Stimulated activated CD4-positive, alpha-beta T cell treated with anti-CD3 and anti-CD28 coated beads, Interleukin-12 subunit alpha, Interleukin-12 subunit beta, amount 100 ng/mL, for 4 hours (primary cell): Measurements from ENCODE around the gene KCNC1.

Experiments used
- DNase-seq: peaks from one replicate; pipeline ENCODE4 v3.0.0-alpha.2; 2020

The KCNC1 gene

DNA sequence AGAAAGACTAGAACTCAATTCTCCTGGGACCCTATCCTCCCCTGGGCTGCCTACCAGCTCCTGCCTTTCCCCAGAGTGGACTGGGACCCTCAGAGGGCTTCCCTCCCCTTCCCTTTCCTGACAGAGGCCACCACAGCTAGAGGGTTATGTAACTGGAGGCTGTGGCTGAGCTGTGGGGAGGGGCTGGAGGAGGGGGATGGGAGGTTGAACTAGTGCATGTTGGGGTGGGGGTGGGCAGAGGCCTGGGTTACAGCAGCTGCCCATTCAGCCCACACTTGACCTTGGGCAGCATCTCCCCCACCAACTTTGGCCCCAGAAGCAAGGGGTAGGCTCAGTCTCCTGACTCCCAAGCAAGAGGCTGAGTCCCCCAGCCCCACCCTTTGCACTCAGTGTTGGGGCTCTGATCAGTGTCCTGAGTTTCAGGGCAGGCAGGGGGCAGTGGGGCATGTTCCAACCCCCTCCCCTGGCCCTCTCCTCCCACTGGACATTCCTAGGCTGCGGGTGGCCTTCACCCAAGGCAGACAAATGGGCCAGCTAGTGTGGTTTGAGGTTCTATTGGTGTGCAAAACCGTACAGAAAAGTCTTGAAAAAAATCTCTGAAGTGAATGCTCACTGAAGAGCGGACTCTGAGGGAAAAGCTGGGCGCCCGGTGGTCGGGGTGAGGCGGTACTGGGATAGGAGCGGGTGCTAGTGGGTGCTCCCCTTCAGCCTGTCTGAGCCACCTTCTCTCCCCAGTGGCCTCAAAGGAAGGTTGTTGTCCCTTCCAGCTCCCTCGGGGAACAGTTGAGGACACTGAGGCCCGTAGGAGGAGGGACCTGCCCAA, 3.8 kb downstream of the KCNC1 start:
- no peak for DNase-seq

DNA sequence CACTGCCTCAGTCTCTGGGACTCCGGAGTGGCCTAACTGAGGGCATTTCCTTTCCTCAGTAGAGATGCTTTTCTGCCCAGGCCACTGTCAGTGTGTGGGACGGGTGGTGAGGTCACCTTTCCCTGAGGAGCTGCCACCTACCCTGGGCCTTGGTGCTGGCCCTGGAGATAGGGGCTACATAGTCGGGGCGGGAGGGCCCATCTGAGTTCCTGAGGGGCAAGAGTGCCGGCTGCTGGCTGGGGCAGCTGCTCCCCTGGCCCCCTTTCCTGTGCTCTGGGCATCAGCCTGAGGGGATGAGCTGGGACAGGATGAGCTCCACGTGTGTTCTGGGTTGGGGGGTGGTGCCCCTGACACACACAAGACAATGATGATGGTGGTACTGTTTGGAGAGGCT, 5.4 kb downstream of the KCNC1 start:
- no peak for DNase-seq

DNA sequence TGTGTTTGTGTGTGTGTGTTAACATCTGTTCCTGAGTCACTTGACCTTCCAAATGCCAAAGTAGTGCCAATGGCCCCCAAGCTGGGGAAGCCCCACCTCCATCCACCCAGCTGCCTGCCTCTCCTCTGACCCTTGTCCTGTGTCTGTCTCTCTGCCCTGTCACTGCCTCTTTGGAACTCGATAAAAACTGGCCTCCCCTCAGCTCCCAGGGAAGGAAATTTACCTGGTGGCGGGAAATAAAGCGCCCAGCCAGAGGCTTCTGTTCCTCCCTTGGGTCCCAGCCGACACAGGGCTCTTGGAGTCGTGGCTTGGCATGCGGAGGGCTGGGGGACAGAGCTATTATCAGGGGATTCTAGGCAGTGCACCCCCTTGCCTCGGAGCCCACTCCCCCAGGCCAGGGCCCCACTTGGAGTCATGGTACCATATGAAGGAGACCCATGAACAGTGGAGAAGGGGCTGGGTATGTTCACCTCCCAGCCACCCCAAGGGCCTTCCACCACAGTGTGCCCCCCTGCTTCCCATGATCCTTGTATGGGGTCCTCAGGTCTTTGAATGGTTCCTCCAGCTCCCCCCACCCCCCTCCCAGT, 6.2 kb downstream of the KCNC1 start:
- no peak for DNase-seq

DNA sequence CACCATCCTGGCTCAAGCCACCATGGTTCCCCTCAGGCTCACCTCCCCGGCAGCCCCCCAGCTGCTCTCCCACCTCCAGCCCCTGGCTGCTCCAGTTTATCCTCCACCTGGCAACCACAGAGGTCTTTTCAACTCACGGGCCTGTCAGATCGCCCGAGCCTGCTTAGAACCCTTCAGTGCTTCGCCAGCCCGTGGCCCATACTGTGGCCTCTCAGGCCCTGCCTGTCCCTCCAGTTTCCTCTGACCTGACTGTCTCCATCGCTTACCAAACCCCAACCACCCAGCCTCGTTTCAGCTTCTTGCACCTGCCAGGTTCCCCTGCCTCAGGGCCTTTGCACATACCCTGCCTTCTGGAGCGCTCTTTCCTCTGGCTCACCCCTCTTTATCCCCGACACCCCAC, 6.9 kb downstream of the KCNC1 start:
- no peak for DNase-seq

DNA sequence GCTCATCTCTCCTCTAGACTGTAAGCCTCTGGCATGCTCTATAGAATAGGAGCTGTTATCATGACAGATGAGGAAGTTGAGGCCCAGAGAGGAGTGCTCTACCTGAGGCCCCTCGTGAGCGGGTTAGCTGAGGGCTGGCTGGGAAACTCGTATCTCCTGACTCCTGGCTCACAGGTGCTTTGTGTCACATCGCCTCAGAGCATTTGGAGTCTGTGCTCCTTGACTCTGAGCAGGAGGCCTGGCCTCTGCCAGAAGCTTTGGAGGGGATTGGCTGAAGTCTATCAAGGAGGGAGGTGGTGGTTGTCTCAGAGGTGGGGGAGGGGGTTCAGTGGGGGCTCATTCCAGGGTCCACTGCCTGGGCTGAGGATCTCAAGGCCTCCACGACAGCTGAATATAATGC, 7.4 kb downstream of the KCNC1 start:
- DNase-seq, result no peak

DNA sequence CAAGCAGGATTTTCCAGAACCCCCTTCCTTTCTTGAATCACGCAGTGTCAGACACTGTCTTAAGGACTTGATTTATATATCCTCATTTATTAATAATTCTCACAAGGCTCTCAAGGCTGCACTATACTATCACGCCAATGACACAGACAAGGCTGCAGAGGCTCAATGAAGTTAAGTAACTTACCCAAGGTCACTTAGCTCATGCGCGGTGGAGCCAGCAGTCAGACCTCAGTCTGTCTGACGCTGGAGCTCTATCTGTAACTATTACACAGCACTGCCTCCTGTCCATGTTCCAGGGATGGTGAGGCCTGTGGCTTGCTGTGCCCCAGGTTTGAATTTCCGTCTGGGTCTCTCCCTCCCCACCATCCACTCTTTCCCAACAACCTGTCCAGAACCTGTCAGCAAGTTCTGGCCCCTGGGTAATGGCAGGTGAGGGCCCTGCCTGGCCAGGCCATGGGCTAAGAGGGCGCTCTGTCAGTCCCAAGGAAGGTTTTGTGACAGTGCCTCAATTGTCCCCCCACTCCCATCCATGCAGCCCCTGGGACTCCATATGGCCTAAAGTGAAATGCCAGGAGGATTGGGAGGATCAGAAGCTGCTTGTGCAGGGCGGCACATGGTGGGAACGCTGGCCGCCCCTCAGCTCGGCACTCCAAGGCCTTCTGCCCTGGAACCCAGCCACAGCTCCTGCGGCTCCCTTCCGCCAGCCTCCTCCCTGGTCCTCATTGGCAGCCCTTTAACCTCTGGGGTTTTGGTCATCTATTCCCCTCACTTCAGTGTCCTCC, 8.6 kb downstream of the KCNC1 start:
- no peak for DNase-seq

DNA sequence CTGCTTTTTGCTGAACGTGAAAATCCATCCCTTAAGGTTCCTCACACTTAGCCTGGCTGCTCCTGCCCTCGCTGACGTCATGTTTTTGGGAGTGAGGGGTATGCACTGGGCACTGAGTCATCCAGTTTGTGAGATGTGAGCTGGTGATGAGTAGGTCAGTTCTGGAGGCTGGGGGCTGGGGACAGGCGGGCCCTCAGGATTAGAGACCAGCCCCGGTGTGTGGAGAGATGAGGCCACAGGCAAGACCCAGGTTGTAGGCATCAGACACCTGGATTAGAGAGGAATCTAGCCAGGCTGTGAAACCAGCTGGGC, 9.2 kb downstream of the KCNC1 start:
- DNase-seq, result no peak

DNA sequence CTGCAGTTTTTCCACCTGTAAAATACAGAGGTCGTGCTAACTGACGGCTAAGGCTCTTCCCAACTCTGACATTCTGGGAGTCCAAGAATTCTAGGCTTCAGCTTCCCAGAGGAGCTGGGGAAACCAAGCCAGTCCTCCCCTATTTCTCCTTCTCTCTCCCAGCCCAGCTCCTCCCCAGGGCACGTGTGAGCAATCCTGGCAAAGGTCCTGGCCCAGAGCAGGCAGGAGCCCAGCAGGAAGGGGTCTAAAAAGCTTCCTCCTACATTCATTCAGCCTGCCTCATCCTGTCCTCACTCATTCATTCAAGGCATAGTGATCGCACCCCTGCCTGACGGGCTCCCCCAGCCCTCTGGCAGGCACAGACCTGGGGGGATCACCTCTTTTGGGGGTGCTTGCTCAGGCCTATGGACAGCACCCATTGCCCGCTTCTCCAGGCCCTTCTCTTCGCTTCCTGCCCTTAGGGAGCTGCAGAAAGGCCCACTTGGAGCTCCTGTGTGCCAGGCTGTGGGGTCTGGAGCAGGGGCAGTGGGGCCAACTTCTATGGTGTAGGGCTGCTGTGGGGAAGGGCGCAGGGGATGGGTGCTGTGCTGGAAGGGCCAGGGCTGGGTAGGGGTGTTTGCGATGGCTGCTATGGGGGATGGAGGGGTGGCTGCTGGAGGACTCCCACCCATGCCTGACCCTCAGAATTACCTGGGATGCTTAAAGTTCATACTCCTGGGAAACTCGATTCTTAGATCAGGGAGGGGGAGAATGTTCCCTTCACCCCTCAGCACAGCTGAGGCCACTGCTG, 9.8 kb downstream of the KCNC1 start:
- DNase-seq, result no peak

DNA sequence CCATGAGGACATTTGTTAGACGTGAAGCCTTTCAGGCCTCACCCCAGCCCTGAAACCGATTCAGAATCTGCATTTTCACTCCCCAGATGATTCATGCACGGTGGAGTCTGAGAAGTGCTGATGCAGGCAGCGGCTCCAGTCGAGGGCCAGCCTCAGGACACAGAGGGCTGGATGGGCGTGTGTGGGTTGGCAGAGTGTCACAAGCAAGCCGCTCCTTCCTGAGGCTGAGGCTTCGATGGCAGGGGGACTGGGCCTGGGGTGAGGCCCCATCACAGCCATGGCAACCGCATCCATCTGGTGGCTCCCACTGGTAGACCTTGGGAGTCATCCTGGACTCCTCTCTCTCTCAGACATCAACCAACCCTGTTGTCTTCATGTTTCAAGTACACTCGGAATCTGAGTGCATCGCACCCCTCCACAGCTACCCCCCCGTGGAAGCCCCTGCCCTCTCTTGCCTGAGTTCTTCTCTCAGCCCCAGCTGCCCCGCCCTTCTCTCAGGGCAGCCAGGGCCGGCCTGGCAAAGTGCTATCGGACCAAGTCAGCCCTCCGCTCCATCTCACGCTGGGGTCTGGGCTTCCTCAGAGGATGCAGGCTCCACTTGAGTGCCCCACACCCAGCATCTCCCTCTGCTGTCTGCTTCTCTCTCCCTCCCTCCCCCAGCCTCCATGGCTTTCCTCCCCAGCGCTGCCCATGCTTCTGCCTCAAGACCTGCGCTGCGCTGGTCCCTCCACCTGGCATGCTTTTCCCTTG, 10.6 kb downstream of the KCNC1 start:
- no peak for DNase-seq

DNA sequence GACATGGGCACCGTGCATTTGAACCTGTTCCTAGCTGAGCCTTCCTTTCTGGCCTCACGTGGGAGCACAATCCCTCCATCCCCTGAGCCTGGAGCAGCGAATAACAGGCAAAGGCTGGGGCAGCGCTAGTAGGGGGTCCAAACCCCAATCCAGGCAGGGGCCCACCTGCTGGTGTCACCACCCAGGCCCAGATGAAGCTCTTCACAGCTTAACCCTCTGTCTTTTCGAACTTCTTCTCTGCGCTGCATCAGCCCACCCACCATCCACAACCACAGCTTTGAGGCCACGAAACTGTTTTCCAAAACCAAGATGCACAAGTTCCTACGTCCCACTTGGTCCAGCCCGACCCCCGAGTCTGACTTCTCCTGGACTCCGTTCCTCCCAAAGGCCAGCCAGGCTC, 11.5 kb downstream of the KCNC1 start:
- no peak for DNase-seq

DNA sequence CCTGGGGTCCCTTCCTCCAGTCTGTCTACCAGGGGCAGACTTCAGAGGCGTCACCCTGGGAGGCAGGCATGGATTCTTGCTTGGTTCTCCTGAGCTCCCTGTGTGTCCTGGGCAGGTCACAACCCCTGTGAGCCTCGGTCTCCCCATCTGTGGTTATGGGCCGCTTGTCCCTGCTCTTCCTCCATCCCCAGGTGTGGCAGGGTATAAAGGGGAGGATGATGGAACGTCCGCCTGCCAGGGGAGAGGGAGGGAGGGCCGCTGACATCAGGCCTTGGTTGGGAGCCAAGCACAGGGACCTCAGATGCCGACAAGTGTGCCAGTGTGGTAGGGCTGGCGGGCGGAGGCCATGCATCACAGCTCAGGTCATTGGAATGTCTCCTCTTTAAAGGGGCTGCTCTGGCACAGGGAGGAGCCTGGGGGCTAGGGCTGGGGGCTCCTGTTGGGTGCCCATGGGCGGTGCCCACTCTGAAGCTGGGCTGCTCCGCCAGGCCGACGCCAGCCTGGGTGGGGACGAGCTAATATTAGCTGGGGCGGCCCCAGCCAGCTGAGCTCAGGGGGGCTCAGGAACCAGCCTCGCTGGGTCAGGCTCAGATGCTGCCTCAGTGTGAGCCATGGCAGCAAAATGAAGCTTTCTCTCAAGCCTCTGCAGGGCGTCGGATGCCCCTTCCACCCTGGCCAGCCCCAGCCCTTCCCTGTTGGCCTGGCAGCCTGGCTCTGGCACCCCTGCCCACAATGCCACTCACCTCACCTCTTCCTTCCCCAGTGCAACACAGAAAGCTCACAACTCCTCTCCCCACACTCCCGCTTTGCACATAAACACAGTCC, 12.8 kb downstream of the KCNC1 start:
- DNase-seq, result no peak

DNA sequence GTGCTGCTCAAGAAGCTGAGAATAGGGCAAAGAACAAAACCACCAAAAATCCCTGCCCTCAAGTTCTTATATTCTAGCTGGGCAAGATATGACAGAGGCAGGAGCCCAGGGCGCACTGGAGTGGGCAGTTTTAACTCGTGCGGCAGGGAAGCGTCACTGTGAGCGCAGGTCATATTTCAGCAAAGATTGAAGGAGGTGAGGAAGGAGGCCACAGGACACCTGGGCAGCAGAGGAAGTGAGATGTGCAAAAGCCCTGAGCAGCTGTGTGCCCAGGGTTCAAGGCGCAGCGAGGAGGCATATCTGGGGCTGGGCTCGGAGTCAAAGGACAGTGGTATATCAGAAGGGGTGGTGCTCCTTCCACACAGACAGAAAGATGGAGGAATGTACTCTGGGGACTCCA, 13.5 kb downstream of the KCNC1 start:
- DNase-seq, result no peak

DNA sequence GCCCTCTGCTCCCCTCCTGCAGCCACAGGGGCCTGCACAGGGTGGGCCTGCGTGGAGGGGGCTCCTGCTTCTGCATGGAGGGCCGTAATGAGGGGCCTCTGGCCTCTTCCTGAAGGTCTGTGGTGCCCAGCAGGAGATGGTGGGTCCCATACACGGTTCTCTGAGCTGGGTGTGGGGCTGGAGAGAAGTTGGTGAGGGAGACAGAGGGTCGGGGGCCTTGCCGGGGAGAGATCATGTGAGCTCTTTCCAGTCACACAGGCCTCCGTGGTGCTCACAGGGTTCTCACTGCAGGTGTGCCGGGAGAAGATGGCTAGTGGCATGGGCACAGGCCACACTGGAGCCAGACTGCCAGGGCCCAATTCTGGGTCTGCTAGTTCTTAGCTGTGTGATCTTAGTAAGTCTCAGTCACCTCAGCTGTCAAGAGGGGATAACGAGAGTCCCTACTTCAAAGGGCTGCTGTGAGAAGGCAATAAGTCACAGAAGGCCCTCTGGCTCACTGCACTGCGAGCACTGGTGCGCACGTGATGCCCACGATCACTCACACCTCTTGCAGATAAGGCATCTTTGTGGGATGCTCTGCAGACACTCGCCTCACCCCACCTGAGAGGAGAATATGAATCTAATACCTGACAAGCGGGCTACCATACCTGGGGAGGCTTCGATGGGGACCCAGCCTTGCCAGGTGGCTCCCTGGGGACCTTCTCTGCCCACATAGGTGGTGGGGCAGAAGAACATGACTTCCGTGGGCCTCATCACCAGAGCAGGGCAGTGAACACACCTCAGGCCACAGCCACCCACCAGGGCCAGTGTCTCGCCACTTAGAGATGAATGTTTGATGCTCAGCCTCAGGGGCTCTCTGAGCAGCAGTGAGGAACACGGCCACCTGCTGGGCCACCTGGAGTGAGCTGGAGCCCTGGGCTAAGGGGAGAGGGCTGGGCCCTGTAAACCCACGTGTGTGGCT, 14.5 kb downstream of the KCNC1 start:
- no peak for DNase-seq

DNA sequence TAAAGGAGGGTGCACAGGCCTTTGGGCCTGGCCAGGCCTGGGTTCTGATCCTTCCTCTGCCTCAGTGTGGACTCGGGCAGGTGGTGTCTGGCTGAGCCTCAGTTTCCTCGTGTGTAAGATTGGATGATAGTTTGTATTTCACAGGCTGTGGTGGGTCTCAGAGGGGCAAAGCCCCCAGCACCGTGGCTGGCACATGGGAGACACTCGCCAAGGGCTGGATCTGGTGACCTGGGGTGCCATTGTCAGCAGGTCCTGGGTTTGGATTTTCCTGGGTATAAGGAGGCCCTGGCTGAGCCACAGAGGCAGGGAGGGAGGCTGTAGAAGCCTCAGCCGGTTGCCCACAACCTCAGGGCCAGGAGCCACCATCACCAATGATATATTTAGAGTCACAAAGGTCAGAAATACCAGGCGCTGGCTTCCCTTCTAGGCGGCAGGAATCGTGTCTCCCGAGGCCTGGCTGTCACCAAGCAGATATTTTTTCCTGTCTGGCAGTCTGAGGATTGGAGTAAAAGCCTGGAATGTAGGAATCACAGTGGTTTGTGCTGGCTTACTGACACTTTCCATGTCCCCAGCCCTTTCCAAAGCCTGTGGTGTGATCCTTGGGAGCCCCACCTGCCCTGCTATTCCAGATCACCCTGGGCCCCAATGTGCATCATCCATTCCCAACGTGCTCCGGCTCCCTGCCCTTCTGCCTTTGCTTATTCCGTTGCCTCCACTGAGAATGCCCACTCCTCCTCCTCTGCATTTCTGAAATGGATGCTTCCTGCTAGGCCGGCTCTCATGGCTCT, 15.6 kb downstream of the KCNC1 start:
- no peak for DNase-seq

DNA sequence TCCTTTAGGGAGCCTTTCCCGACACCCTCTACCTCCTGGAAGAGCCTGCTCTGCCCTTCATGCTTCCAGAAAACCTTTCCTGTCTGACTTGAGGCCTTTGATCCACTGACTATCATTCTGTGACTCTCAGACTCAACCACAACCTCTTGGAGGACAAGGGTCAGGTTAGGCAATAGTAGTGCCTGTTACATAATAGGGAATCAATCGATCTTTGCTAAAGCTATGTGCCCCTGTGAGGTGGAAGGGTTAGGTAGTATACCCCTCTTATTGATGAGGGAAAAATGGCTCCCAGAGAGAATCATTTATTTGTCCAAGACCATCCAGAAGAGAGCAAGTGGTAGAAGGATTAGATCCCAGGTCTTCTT, 16.2 kb downstream of the KCNC1 start:
- no peak for DNase-seq

DNA sequence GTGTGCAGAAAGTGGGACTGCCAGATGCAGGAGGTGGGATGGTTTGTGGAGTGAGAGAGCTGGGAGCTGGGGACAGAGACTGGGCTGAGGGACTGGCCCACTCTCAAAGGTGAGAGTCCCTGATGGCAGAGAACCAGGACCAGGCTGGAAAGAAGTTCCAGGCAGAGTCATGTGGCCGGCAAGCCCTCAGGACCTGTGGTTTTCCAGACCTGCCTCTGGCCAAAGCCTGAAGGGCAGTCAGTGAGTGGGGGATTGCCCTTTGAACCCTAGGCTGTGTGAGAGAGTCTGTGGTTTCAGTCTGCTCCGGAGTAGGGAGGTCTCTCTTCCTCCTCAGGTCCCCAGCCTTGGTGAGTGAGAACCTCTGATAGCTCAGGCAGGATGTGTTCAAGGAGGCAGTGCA, 17.0 kb downstream of the KCNC1 start:
- no peak for DNase-seq

DNA sequence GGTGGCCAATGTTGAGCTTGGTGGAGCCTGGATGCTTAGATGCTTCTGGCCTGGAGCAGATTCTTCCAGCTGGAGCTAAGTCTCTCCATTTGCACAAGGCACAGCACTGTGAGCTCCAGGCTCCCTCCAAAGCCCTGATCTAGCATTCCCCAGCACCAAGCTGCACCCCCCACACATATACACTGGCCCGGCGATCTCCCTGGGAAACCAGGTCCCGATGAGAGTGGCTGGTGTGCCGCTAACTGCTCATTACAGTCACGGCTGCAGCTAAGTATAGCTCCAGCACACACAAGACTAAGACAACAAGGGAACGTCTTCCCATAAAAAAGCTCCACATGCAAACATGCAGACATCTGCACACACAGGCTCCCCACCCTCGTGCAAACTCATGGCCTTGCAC, 17.6 kb downstream of the KCNC1 start:
- no peak for DNase-seq

DNA sequence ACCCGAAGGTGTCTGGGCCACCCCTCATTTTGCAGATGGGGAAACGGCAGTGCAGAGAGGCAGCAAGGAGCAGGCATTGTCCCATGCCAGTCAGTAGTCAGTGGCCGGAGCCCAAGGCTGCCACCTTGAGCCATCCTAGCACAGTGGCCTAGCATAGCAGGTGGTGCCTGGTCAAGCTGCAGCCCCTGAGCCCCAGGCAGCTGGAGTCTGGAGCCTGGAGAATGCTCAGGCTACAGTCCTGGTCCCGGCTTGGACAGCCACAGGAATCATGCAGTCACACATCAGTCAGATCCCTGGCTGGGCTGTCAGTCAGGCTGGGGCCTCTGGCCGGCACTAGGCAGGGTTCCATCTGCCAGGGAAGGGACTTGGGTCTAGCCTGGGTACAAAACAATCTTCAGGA, 18.6 kb downstream of the KCNC1 start:
- DNase-seq, result no peak

DNA sequence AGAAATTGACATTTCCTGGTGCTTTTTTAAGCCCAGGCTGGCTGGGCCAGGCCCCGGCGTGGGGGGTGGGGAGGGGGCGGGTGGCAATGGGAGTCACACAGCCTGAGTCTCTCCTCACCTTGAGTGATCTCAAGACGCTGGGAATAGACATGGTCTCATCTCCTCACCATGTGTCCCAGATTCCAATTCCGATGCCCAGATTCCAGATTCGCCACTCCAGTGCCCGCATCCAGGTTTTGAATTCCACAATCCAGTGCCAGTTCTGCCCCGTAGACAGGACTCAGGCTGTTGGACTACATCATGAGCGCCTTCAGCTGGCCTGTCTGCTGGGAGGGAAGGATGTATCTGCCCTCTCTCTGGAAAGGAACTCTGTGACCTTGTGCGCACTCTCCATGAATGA, 19.1 kb downstream of the KCNC1 start:
- no peak for DNase-seq

DNA sequence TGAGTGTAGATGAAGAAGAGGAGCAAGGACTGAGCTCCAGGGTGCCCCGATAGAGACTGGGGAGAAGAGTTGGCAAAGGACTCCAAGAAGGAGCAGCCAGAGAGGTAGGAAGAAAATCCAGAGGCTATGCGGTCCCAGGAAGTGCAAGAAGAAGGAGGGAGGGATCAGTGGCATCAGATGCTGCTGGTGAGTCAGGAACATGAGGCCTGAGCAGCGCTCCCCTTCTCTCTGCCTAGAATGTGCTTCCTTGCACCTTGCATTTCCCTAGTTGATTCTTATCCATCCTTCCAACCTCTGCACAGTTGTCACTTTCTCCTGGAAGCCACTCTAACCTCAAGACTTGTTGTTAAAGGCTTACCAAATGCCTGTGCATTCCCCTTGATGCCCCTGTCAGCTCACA, 21.3 kb downstream of the KCNC1 start:
- no peak for DNase-seq
